Motor neuron (in vitro differentiated cells): Measurements from ENCODE around the gene CHMP4B. TPM values are rescaled to one million over a fixed set of nuclear protein-coding genes. Genes with fewer than 3 reads are reported as not detected.

Experiments used
- ATAC-seq, 8 experiments: fragments of 200-7000 bp; cut with Tn5 transposase; replicated peaks in 6 of 8; 2 replicates each; pipeline ENCODE4 v1.8.0; 2021; ENCODE audit warnings: mild to moderate bottlenecking in 8 of 8, moderate library complexity in 8 of 8
- H3K27ac ChIP-seq, 2 donors: fragments of 250-450 bp; sonication (Bioruptor Pico); 2 replicates each; pipeline ENCODE4 v1.9.0; 2021; ENCODE audit warnings: antibody characterized with exemption in 2 of 2, mild to moderate bottlenecking in 2 of 2, moderate library complexity in 1 of 2
- H3K4me1 ChIP-seq, 2 donors: fragments of 250-450 bp; sonication (Bioruptor Pico); replicated peaks in 1 of 2; 2 replicates each; pipeline ENCODE4 v1.6.1; 2021; ENCODE audit warnings: antibody characterized with exemption in 2 of 2, mild to moderate bottlenecking in 2 of 2, moderate library complexity in 1 of 2
- H3K4me3 ChIP-seq, 5 donors: fragments of 250-450 bp; sonication (Bioruptor Pico); 2 replicates each; pipeline ENCODE4 v1.9.0; 2021; ENCODE audit warnings: antibody characterized with exemption in 5 of 5, mild to moderate bottlenecking in 5 of 5, moderate library complexity in 4 of 5
- WGBS, 10 experiments: fragments of 450-650 bp; shearing (Covaris generic); methylation state at CpG; one replicate each; pipeline ENCODE4 v1.0.0; 2022; 5-methylcytosine and 5-hydroxymethylcytosine counted together
- in situ Hi-C, 9 experiments: fragments of 400-800 bp; cut with MboI; loops; one replicate each; pipeline ENCODE4 v1.15.0; 2021; ENCODE audit warnings: low sequenced_read_pairs in 9 of 9, low pct_unique_long_range_greater_than_20kb in 2 of 9; ENCODE audit not compliant: unreplicated experiment in 9 of 9
- total RNA-seq, 8 experiments: library from RNA; unstranded; fragments of 300-600 nt; gene quantifications; 2 replicates each; pipeline versions ENCODE4 v1.2.3 to v1.2.4, GENCODE V29; 2022

Gene CHMP4B, protein sequence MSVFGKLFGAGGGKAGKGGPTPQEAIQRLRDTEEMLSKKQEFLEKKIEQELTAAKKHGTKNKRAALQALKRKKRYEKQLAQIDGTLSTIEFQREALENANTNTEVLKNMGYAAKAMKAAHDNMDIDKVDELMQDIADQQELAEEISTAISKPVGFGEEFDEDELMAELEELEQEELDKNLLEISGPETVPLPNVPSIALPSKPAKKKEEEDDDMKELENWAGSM
- total RNA-seq = 10 to 100 TPM; 30.3 to 74.5 (median 54.4) TPM

DNA sequence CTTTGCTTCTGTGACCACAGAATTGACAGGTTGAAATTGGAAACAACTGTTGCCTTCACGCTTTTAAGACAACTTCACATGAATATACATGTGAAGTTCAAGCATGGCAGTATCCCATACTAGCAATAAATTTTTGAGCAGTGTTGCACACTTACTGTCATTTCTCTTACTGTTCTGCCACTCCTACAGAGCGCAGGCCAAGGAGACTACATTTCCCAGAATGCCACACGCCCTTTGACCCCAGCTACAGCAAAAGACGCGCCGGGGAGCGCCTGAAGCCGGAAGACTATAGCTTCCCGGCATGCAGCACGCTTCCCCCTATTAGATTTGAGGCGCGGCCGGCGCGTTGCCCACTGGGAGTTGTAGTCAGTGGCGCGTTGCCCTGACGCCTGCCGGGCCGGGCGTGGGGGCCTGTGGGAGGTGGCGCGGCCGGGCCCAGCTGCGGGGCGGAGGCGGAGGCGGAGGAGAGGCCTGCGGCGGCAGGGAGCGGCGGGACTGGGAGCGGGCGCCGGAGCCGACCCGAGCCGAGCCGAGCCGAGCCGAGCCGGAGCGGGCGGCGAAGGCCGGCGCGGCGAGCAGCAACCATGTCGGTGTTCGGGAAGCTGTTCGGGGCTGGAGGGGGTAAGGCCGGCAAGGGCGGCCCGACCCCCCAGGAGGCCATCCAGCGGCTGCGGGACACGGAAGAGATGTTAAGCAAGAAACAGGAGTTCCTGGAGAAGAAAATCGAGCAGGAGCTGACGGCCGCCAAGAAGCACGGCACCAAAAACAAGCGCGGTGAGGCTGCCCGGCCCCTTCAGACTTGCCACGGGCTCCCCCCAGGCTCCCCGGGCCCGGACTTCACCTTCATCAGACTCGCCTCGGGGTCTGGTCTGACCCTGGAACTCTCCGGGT is at the start of gene CHMP4B:
TSS of gene CHMP4B (plus strand) at position 464 of the 891 bp plus-strand sequence. CDS start at position 585, 121 bp downstream.
- H3K27ac ChIP-seq = peak within 1 kb of the TSS; percentile 69 to 80
- 0 to 14% (median 0%) methylated on average over 1 to 12 of the region's 71 CpGs; no CpG with 5 or more reads in 2 of the 10 experiments for WGBS, 10 experiments
- H3K4me1 ChIP-seq = peaks cover 13 to 15% of the 10 kb centered on the region in 2 donors
- in situ Hi-C loops = no loop called here
- ATAC-seq = peak; percentile 93 to 98 (median 98)
- peak within 1 kb of the TSS; percentile 74 to 85 (median 80) for H3K4me3 ChIP-seq

DNA sequence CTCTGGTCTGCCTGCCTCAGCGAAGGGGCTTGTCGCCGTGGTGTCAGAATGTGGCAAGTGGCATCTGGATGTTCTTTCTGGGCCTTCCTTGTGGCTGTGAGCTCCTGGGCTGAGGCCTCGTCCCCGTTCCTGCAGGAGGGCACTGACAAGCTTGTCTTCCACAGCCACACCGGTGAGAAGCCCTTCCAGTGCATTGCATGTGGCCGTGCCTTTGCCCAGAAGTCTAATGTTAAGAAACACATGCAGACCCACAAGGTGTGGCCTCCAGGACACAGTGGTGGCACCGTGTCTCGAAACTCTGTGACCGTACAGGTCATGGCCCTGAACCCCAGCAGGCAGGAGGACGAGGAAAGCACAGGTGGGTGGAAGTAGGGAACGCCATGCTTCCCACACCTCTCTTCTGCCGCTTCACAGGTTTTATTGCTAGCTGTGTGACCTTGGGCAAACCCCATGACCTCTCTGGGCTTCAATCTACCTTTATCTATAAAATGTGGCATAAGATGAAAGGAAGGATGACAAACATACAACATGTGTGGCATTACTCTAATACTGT is 49.4 kb upstream of the CHMP4B start:
- in situ Hi-C loops = no loop called here
- Histone ChIP-seq H3K27ac (no peak overlapping the region), H3K4me3 (no peak overlapping the region), H3K4me1 (no peaks in the 10 kb centered on the region)
- ATAC-seq = no peak
- 96 to 100% methylated on average over 2 to 5 of the region's 13 CpGs; no CpG with 5 or more reads in 8 of the 10 experiments for WGBS, 10 experiments

DNA sequence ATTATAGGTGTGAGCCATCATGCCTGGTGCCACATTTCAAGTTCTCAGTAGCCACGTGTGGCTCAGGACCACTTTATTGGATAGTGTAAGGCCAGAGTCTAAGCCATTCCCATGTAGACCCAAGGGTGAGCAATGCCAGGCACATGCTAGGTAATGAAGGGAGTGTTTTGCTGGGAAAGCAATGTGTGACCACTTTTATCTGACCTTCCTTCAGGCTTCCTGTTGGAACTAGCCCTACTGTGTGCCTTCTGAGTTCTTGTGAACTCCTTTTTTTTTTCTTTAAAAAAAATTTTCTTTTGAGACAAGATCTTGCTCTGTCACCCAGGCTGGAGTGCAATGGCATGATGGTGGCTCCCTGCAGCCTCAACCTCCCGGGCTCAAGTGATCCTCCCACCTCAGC is 46.0 kb upstream of the CHMP4B start:
- 0 to 100% (median 96%) methylated on average over 1 to 2 of the region's 2 CpGs; no CpG with 5 or more reads in 4 of the 10 experiments for WGBS, 10 experiments
- Histone ChIP-seq H3K4me3 (no peak overlapping the region), H3K27ac (no peak overlapping the region), H3K4me1 (no peaks in the 10 kb centered on the region)
- in situ Hi-C loops = no loop called here
- ATAC-seq = no peak

DNA sequence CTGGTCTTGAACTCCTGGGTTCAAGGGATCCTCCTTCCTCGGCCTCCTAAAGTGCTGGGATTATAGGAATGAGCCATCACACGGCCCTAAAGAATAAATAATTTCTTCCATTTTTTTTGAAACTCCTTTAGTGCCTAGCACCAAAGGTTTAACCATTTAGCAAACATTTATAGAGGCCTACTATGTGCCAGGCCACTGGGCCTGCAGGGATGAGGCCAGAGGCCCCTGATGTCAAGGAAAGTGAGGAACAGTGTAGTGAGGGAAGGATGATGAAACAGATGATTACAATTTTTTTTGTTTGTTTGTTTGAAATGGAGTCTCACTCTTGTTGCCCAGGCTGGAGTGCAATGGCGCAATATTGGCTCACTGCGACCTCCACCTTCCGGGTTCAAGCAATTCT is 45.6 kb upstream of the CHMP4B start:
- ATAC-seq = no peak
- Histone ChIP-seq H3K4me1 (no peaks in the 10 kb centered on the region), H3K27ac (no peak overlapping the region), H3K4me3 (no peak overlapping the region)
- in situ Hi-C loops = no loop called here
- 74 to 100% (median 95%) methylated on average over 1 to 5 of the region's 5 CpGs; no CpG with 5 or more reads in 2 of the 10 experiments for WGBS, 10 experiments

DNA sequence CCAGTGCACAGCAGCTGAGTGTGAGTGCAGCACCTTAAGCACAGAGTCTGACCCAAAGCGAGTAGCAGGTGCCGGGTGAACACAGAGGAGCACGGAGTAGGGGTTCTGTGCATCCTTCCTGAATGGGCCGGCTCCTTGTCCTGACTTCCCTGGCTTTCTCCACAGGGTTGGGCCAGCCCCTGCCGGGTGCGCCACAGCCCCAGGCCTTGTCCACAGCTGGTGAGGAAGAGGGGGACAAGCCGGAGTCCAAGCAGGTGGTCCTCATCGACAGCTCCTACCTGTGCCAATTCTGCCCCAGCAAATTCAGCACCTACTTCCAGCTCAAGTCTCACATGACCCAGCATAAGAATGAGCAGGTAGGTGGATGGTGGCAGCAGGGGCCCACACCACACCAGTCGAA is 44.5 kb upstream of the CHMP4B start:
- H3K27ac ChIP-seq = no peak overlapping the region
- 80 to 100% (median 96%) methylated on average over 1 to 8 of the region's 9 CpGs; no CpG with 5 or more reads in 6 of the 10 experiments for WGBS, 10 experiments

DNA sequence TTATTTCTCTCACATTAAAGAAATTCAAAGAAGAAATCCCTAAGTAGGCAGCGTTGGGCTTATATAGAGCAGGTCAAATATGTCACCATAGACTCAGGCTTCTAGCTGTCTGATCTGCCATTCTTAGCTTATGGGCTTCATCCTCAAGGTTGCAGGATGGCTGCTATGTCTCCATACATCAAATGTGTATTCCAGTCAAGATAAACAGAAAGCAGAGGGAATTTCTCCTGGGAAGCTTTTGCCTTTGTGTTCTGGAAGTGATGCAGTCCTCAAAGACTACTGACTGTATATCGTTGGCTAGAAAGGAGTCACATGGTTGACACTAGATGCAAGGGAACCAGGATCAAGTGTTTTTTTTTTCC is 43.4 kb upstream of the CHMP4B start:
- H3K27ac ChIP-seq = no peak overlapping the region
- no peak for ATAC-seq
- in situ Hi-C loops = no loop called here
- H3K4me1 ChIP-seq = no peaks in the 10 kb centered on the region
- WGBS, 10 experiments = 83 to 100% (median 100%) methylated on average over 1 to 2 of the region's 2 CpGs; no CpG with 5 or more reads in 4 of the 10 experiments
- H3K4me3 ChIP-seq = no peak overlapping the region

More for the DNA sequence above, 44.5 kb upstream of the CHMP4B start:
- no peak overlapping the region for H3K4me3 ChIP-seq
- in situ Hi-C loops = no loop called here
- no peaks in the 10 kb centered on the region for H3K4me1 ChIP-seq
- ATAC-seq = no peak

GRCh38 chr20:33769043-33769442 is 42.1 kb upstream of the CHMP4B start:
- H3K27ac ChIP-seq = no peak overlapping the region
- in situ Hi-C loops = no loop called here
- WGBS, 10 experiments = 16 to 88% (median 62%) methylated on average over 1 to 2 of the region's 4 CpGs; no CpG with 5 or more reads in 2 of the 10 experiments
- no peaks in the 10 kb centered on the region for H3K4me1 ChIP-seq
- no peak overlapping the region for H3K4me3 ChIP-seq
- peak in 3 of 8 experiments; percentile 58 to 96 (median 80) for ATAC-seq

DNA sequence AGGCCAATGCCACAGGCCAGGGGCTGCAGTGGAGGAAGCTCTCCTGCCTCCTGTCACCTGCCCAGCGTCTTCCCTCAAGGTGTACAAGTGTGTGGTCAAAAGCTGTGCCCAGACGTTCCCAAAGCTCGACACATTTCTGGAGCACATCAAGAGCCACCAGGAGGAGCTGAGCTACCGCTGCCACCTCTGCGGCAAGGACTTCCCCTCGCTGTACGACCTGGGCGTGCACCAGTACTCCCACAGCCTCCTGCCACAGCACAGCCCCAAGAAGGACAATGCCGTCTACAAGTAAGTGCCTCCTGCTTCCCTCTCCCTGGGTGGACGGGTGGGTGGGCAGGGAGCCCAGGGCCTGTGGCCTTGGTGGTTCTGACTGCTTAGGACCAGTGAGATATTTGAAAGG is 41.1 kb upstream of the CHMP4B start:
- ATAC-seq = no peak
- no peaks in the 10 kb centered on the region for H3K4me1 ChIP-seq
- 75 to 100% (median 95%) methylated on average over 1 to 4 of the region's 10 CpGs; no CpG with 5 or more reads in 6 of the 10 experiments for WGBS, 10 experiments
- in situ Hi-C loops = no loop called here
- no peak overlapping the region for H3K4me3 ChIP-seq
- no peak overlapping the region for H3K27ac ChIP-seq

DNA sequence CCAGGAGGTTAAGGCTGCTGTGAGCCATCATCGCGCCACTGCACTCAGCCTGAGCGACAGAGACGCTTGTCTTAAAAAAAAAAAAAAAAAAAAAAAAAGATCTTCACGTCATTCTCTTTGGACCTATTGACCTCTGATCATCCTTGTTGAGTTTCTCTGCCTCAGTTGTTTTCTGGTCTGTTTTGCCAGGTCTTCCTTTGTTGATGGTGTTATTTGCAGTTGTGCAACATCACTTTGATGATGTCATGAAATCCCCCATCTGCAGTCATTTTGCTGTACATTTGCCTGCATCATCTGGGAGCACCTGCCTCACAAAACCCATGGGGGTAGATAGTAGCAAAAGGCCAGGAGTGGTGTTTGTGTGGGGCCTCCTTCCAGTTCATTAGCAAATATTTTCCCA is 39.2 kb upstream of the CHMP4B start:
- WGBS, 10 experiments = 40 to 100% (median 87%) methylated on average over 1 to 5 of the region's 5 CpGs; no CpG with 5 or more reads in 4 of the 10 experiments
- in situ Hi-C loops = no loop called here
- Histone ChIP-seq H3K27ac (no peak overlapping the region), H3K4me3 (no peak overlapping the region), H3K4me1 (no peaks in the 10 kb centered on the region)
- no peak for ATAC-seq

DNA sequence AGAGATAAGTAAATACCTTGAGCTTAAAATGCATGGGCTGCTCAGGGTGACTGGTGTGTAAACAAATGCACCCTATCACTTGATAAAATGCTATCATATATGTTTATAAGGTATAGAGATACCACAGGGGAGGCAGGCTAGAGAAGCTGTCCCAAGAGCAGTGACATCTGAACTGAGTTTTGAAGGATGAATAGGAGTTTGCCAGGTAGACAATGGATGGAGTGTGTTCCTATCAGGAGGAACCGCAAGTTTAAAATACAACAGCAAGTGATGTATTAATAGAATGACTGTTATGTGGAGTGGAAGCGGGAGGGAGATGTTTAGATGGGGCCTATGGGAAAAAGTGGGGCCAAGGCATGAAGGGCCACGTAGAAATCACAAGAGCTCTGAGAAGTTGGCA is 38.7 kb upstream of the CHMP4B start:
- in situ Hi-C loops = no loop called here
- Histone ChIP-seq H3K4me1 (no peaks in the 10 kb centered on the region), H3K4me3 (no peak overlapping the region), H3K27ac (no peak overlapping the region)
- 69 to 100% (median 95%) methylated on average over 1 to 3 of the region's 3 CpGs; no CpG with 5 or more reads in 2 of the 10 experiments for WGBS, 10 experiments
- no peak for ATAC-seq

GRCh38 chr20:33773412-33774089 is 37.6 kb upstream of the CHMP4B start:
- WGBS, 10 experiments = 60 to 100% (median 70%) methylated on average over 1 to 2 of the region's 2 CpGs; no CpG with 5 or more reads in 3 of the 10 experiments
- no peak for ATAC-seq
- H3K27ac ChIP-seq = no peak overlapping the region
- in situ Hi-C loops = no loop called here
- no peaks in the 10 kb centered on the region for H3K4me1 ChIP-seq
- H3K4me3 ChIP-seq = no peak overlapping the region

GRCh38 chr20:33777816-33778215 is 33.3 kb upstream of the CHMP4B start:
- WGBS, 10 experiments = 10 to 100% (median 90%) methylated on average over 1 to 2 of the region's 2 CpGs; no CpG with 5 or more reads in 2 of the 10 experiments
- Histone ChIP-seq H3K4me3 (no peak overlapping the region), H3K27ac (no peak overlapping the region), H3K4me1 (no peaks in the 10 kb centered on the region)
- ATAC-seq = no peak
- in situ Hi-C loops = no loop called here
